SK-N-SH treated with all-trans-retinoic acid at 6 μM for 48 hours (cell line): Measurements from ENCODE around the gene GNA12.

Experiments used
- ATAC-seq: fragments of 200-7000 bp; cut with Tn5 transposase; 3 replicates; pipeline ENCODE4 v1.9.1; 2020; ENCODE audit warnings: mild to moderate bottlenecking, moderate library complexity
- ARNTL ChIP-seq: fragments of 450-650 bp; formaldehyde crosslinking; IDR thresholded peaks from 2 replicates; pipeline ENCODE4 v1.5.0; 2020; ENCODE audit warnings: low read depth, mild to moderate bottlenecking, moderate library complexity, borderline replicate concordance
- BACH2 ChIP-seq: fragments of 250-450 bp; sonication (Bioruptor Pico); IDR thresholded peaks from 2 replicates; pipeline ENCODE4 v1.9.0; 2021; ENCODE audit warnings: mild to moderate bottlenecking, borderline replicate concordance
- CSDC2 ChIP-seq: fragments of 250-450 bp; sonication (Bioruptor Pico); IDR thresholded peaks from 2 replicates; pipeline ENCODE4 v1.5.0; 2020; ENCODE audit warnings: mild to moderate bottlenecking, moderate library complexity
- ESRRG ChIP-seq: fragments of 250-450 bp; sonication (Bioruptor Pico); IDR thresholded peaks from 2 replicates; pipeline ENCODE4 v1.6.1; 2021; ENCODE audit warnings: mild to moderate bottlenecking
- ISL1 ChIP-seq: fragments of 250-450 bp; sonication (Bioruptor Pico); IDR thresholded peaks from 2 replicates; pipeline ENCODE4 v2.1.2; 2022; ENCODE audit warnings: mild to moderate bottlenecking, moderate library complexity
- OSR1 ChIP-seq: fragments of 250-450 bp; sonication (Bioruptor Pico); IDR thresholded peaks from 2 replicates; pipeline ENCODE4 v1.8.0; 2022; ENCODE audit warnings: moderate library complexity, mild to moderate bottlenecking, inconsistent platforms
- PPARA ChIP-seq: fragments of 250-450 bp; sonication (Bioruptor Pico); IDR thresholded peaks from 2 replicates; pipeline ENCODE4 v1.5.0; 2020; ENCODE audit warnings: mild to moderate bottlenecking, borderline replicate concordance
- RARB ChIP-seq: fragments of 250-450 bp; sonication (Bioruptor Pico); IDR thresholded peaks from 2 replicates; pipeline ENCODE4 v1.8.0; 2021; ENCODE audit warnings: mild to moderate bottlenecking, moderate library complexity
- SNAI2 ChIP-seq: fragments of 250-450 bp; sonication (Bioruptor Pico); IDR thresholded peaks from 2 replicates; pipeline ENCODE4 v1.5.0; 2020; ENCODE audit warnings: mild to moderate bottlenecking, moderate library complexity
- TCF4 ChIP-seq: fragments of 250-450 bp; sonication (Bioruptor Pico); IDR thresholded peaks from 2 replicates; pipeline ENCODE4 v1.8.0; 2021; ENCODE audit warnings: mild to moderate bottlenecking, moderate library complexity, borderline replicate concordance
- TOX ChIP-seq: fragments of 250-450 bp; sonication (Bioruptor Pico); IDR thresholded peaks from 2 replicates; pipeline ENCODE4 v1.8.0; 2021; ENCODE audit warnings: mild to moderate bottlenecking, moderate library complexity, borderline replicate concordance
- ZC3H10 ChIP-seq: fragments of 250-450 bp; sonication (Bioruptor Pico); IDR thresholded peaks from 2 replicates; pipeline ENCODE4 v1.5.1; 2021; ENCODE audit warnings: mild to moderate bottlenecking, moderate library complexity
- ZFP3 ChIP-seq: fragments of 250-450 bp; sonication (Bioruptor Pico); IDR thresholded peaks from 2 replicates; pipeline ENCODE4 v1.5.0; 2020; ENCODE audit warnings: mild to moderate bottlenecking, moderate library complexity
- ZFP30 ChIP-seq: fragments of 450-650 bp; formaldehyde crosslinking; IDR thresholded peaks from 2 replicates; pipeline ENCODE4 v1.5.0; 2022; ENCODE audit warnings: mild to moderate bottlenecking, moderate library complexity
- ZNF565 ChIP-seq: fragments of 450-650 bp; formaldehyde crosslinking; conservative IDR thresholded peaks from 2 replicates; pipeline ENCODE4 v1.5.0; 2020; ENCODE audit warnings: low read depth, mild to moderate bottlenecking, moderate library complexity
- ZNF70 ChIP-seq: fragments of 450-650 bp; formaldehyde crosslinking; IDR thresholded peaks from 2 replicates; pipeline ENCODE4 v1.5.0; 2020; ENCODE audit warnings: mild to moderate bottlenecking, moderate library complexity
- ZNF8 ChIP-seq: fragments of 450-650 bp; formaldehyde crosslinking; IDR thresholded peaks from 2 replicates; pipeline ENCODE4 v1.5.0; 2020; ENCODE audit warnings: mild to moderate bottlenecking, moderate library complexity
- TF ChIP-seq, protein P1 (sequence below): fragments of 250-450 bp; sonication (Bioruptor Pico); IDR thresholded peaks from 2 replicates; pipeline ENCODE4 v1.8.0; 2021; ENCODE audit warnings: low read depth, mild to moderate bottlenecking, moderate library complexity, borderline replicate concordance
- TF ChIP-seq, protein P2 (sequence below): fragments of 250-450 bp; sonication (Bioruptor Pico); IDR thresholded peaks from 2 replicates; pipeline ENCODE4 v1.5.1; 2021; ENCODE audit warnings: mild to moderate bottlenecking, moderate library complexity
- TF ChIP-seq, protein P3 (sequence below): fragments of 250-450 bp; sonication (Bioruptor Pico); IDR thresholded peaks from 2 replicates; pipeline ENCODE4 v1.8.0; 2020; ENCODE audit warnings: mild to moderate bottlenecking, moderate library complexity, borderline replicate concordance
- TF ChIP-seq, protein P4 (sequence below): fragments of 250-450 bp; sonication (Bioruptor Pico); IDR thresholded peaks from 2 replicates; pipeline ENCODE4 v1.5.1; 2020; ENCODE audit warnings: low read depth, mild to moderate bottlenecking, moderate library complexity
- TF ChIP-seq, protein P5 (sequence below): fragments of 250-450 bp; sonication (Bioruptor Pico); IDR thresholded peaks from 2 replicates; pipeline ENCODE4 v1.5.0; 2020; ENCODE audit warnings: mild to moderate bottlenecking, moderate library complexity

The GNA12 gene

DNA sequence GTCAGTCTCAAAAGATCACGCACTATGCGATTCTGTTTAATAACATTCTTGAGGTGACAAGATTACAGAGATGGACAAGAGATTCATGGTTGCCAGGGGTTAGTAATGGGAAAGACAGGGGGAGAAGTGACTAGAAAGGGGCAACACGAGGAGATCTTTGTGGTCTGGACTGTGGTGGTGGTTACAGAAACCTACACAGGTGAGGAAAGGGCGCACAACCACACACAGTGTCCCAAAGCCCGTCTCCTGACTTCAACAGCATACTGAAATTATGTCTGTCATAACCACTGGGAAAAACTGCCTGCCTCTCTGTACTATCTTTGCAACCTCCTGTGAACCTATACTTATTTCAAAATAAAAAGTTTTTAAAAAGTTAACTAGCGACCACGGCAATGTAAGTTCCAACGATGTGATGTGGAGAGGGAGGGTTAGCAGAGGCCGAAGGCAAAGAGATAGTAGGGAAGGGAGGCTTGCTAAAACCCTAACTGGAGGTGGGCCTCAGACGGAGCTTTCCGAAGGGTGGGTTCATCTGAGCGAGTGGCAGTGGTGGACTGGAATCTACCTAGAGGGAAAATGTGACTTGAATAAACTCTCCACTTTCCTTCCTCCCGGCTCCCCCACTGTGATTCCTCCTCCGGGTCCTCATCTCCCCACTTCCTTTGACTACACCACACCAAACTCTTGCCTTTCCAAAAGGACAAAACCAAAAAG is 43.7 kb downstream of the GNA12 start:
- ATAC-seq, result no peak
- TF ChIP-seq, protein P1, sequence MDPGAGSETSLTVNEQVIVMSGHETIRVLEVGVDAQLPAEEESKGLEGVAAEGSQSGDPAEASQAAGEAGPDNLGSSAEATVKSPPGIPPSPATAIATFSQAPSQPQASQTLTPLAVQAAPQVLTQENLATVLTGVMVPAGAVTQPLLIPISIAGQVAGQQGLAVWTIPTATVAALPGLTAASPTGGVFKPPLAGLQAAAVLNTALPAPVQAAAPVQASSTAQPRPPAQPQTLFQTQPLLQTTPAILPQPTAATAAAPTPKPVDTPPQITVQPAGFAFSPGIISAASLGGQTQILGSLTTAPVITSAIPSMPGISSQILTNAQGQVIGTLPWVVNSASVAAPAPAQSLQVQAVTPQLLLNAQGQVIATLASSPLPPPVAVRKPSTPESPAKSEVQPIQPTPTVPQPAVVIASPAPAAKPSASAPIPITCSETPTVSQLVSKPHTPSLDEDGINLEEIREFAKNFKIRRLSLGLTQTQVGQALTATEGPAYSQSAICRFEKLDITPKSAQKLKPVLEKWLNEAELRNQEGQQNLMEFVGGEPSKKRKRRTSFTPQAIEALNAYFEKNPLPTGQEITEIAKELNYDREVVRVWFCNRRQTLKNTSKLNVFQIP (CRISPR knock-in tag), result no peak
- TF ChIP-seq TCF4 (CRISPR knock-in tag) (no peak), RARB (CRISPR knock-in tag) (no peak), PPARA (no peak), TOX (CRISPR knock-in tag) (no peak), ZFP3 (no peak), ZC3H10 (CRISPR knock-in tag) (no peak), ZNF70 (no peak), ESRRG (CRISPR knock-in tag) (no peak)

DNA sequence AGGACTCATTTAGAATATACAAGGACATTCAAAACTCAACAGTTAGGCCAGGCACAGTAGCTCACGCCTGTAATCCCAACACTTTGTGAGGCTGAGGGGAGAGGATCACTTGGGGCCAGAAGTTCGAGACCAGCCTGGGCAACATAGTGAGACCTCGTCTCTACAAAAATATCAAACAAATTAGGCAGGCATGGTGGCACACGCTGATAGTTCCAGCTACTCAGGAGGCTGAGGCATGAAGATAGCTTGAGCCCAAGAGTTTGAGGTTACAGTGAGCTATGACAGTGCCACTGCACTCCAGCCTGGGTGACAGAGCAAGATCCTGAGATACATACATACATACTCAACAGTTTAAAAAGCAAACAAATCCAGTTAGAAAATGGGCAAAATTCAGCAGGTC is 44.9 kb downstream of the GNA12 start:
- TF ChIP-seq ZNF565 (CRISPR knock-in tag) (no peak), ZNF8 (CRISPR knock-in tag) (no peak), SNAI2 (no peak), OSR1 (CRISPR knock-in tag) (no peak), ZFP30 (no peak), RARB (CRISPR knock-in tag) (no peak), TCF4 (CRISPR knock-in tag) (no peak), PPARA (no peak), ISL1 (CRISPR knock-in tag) (no peak), ESRRG (CRISPR knock-in tag) (no peak), ZC3H10 (CRISPR knock-in tag) (no peak), ZNF70 (no peak)
- TF ChIP-seq, protein P2, sequence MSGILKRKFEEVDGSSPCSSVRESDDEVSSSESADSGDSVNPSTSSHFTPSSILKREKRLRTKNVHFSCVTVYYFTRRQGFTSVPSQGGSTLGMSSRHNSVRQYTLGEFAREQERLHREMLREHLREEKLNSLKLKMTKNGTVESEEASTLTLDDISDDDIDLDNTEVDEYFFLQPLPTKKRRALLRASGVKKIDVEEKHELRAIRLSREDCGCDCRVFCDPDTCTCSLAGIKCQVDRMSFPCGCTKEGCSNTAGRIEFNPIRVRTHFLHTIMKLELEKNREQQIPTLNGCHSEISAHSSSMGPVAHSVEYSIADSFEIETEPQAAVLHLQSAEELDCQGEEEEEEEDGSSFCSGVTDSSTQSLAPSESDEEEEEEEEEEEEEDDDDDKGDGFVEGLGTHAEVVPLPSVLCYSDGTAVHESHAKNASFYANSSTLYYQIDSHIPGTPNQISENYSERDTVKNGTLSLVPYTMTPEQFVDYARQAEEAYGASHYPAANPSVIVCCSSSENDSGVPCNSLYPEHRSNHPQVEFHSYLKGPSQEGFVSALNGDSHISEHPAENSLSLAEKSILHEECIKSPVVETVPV, result no peak
- TF ChIP-seq, protein P1 (CRISPR knock-in tag), result no peak
- TF ChIP-seq, all 23 proteins: peak for 0
- no peak for ATAC-seq

DNA sequence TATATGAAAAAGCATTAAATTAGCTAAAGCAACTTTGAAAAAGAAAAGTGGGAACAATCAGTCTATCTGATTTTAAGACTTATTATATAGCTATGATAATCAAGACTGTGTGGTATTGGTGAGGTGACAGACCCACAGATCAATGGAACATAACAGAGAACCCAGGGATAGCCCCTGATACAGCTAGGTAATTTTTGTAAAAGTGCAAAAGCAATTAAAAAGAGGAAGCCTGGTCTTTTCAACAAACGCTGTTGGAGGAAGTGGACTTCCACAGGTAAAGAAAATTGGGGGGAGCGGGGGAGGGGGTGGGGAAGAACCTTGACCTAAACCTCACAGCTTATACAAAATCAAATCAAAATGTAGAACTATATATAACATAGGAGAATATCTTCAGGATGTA is 45.4 kb downstream of the GNA12 start:
- no peak for ATAC-seq

More for the DNA sequence above, 45.4 kb downstream of the GNA12 start:
- TF ChIP-seq, protein P3, sequence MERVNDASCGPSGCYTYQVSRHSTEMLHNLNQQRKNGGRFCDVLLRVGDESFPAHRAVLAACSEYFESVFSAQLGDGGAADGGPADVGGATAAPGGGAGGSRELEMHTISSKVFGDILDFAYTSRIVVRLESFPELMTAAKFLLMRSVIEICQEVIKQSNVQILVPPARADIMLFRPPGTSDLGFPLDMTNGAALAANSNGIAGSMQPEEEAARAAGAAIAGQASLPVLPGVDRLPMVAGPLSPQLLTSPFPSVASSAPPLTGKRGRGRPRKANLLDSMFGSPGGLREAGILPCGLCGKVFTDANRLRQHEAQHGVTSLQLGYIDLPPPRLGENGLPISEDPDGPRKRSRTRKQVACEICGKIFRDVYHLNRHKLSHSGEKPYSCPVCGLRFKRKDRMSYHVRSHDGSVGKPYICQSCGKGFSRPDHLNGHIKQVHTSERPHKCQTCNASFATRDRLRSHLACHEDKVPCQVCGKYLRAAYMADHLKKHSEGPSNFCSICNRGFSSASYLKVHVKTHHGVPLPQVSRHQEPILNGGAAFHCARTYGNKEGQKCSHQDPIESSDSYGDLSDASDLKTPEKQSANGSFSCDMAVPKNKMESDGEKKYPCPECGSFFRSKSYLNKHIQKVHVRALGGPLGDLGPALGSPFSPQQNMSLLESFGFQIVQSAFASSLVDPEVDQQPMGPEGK (CRISPR knock-in tag), result no peak
- TF ChIP-seq OSR1 (CRISPR knock-in tag) (no peak), ESRRG (CRISPR knock-in tag) (no peak), TOX (CRISPR knock-in tag) (no peak), ISL1 (CRISPR knock-in tag) (no peak), PPARA (no peak), TCF4 (CRISPR knock-in tag) (no peak), ZNF565 (CRISPR knock-in tag) (no peak), ARNTL (CRISPR knock-in tag) (no peak), CSDC2 (CRISPR knock-in tag) (no peak), ZC3H10 (CRISPR knock-in tag) (no peak), ZFP30 (no peak), BACH2 (CRISPR knock-in tag) (no peak), ZNF8 (CRISPR knock-in tag) (no peak)
- TF ChIP-seq, protein P2, result no peak
- TF ChIP-seq, protein P4, sequence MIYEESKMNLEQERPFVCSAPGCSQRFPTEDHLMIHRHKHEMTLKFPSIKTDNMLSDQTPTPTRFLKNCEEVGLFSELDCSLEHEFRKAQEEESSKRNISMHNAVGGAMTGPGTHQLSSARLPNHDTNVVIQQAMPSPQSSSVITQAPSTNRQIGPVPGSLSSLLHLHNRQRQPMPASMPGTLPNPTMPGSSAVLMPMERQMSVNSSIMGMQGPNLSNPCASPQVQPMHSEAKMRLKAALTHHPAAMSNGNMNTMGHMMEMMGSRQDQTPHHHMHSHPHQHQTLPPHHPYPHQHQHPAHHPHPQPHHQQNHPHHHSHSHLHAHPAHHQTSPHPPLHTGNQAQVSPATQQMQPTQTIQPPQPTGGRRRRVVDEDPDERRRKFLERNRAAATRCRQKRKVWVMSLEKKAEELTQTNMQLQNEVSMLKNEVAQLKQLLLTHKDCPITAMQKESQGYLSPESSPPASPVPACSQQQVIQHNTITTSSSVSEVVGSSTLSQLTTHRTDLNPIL (CRISPR knock-in tag), result no peak
- TF ChIP-seq, protein P5, sequence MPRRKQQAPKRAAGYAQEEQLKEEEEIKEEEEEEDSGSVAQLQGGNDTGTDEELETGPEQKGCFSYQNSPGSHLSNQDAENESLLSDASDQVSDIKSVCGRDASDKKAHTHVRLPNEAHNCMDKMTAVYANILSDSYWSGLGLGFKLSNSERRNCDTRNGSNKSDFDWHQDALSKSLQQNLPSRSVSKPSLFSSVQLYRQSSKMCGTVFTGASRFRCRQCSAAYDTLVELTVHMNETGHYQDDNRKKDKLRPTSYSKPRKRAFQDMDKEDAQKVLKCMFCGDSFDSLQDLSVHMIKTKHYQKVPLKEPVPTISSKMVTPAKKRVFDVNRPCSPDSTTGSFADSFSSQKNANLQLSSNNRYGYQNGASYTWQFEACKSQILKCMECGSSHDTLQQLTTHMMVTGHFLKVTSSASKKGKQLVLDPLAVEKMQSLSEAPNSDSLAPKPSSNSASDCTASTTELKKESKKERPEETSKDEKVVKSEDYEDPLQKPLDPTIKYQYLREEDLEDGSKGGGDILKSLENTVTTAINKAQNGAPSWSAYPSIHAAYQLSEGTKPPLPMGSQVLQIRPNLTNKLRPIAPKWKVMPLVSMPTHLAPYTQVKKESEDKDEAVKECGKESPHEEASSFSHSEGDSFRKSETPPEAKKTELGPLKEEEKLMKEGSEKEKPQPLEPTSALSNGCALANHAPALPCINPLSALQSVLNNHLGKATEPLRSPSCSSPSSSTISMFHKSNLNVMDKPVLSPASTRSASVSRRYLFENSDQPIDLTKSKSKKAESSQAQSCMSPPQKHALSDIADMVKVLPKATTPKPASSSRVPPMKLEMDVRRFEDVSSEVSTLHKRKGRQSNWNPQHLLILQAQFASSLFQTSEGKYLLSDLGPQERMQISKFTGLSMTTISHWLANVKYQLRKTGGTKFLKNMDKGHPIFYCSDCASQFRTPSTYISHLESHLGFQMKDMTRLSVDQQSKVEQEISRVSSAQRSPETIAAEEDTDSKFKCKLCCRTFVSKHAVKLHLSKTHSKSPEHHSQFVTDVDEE (CRISPR knock-in tag), result no peak
